Measurements from ENCODE around the gene DHRS11.

DNA sequence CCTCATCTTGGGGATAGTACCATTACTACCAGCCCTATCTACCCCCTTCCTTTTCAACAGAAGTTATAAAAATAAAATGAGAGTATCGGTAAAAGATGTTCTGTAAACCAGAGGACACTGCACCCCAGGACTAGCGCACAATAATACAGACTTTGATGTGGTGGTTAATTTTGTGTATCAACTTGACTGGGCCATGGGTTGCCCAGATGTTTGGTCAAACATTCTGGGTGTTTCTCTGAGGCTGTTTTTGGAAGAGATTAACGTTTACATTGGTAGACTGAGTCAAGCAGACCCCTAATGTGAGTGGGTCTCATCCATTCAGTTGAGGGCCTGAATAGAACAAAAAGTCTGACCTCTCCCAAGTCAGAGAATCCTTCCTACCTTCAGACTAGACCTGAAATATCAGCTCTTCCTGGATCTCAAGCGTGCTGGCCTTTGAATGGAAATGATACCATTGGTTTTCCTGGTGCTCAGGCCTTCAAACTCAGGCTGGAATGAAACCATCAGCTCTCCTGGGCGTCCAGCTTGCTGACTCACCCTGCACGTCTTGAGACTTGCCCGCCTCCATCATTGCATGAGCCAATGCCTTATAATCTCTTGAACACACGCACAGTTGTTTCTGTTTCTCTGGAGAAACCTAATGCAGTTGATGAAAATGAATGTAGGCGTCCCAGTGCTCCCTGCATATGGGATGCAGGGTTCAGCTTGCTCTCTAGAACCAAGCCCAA, 19.8 kb downstream of the DHRS11 start:
- TF ChIP-seq CREB1 (CRISPR knock-in tag; IDR thresholded peaks at IDR 0.05; ENCODE audit: low read depth) (no peak), POLR2AphosphoS5 (IDR thresholded peaks at IDR 0.05; ENCODE audit: low read depth) (no peak), EZH2phosphoT487 (IDR thresholded peaks at IDR 0.05; ENCODE audit: unreplicated experiment) (no peak), EZH2 (IDR thresholded peaks at IDR 0.05; ENCODE audit: low read depth, unreplicated experiment) (no peak), ZNF331 (CRISPR knock-in tag; IDR thresholded peaks at IDR 0.05; ENCODE audit: low read depth) (no peak), JUNB (IDR thresholded peaks at IDR 0.05; ENCODE audit: unreplicated experiment) (no peak)
- TF ChIP-seq, protein P1, sequence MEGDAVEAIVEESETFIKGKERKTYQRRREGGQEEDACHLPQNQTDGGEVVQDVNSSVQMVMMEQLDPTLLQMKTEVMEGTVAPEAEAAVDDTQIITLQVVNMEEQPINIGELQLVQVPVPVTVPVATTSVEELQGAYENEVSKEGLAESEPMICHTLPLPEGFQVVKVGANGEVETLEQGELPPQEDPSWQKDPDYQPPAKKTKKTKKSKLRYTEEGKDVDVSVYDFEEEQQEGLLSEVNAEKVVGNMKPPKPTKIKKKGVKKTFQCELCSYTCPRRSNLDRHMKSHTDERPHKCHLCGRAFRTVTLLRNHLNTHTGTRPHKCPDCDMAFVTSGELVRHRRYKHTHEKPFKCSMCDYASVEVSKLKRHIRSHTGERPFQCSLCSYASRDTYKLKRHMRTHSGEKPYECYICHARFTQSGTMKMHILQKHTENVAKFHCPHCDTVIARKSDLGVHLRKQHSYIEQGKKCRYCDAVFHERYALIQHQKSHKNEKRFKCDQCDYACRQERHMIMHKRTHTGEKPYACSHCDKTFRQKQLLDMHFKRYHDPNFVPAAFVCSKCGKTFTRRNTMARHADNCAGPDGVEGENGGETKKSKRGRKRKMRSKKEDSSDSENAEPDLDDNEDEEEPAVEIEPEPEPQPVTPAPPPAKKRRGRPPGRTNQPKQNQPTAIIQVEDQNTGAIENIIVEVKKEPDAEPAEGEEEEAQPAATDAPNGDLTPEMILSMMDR (conservative IDR thresholded peaks at IDR 0.05; ENCODE audit: low read depth in 2 of 2): no peak
- TF ChIP-seq, protein P2, sequence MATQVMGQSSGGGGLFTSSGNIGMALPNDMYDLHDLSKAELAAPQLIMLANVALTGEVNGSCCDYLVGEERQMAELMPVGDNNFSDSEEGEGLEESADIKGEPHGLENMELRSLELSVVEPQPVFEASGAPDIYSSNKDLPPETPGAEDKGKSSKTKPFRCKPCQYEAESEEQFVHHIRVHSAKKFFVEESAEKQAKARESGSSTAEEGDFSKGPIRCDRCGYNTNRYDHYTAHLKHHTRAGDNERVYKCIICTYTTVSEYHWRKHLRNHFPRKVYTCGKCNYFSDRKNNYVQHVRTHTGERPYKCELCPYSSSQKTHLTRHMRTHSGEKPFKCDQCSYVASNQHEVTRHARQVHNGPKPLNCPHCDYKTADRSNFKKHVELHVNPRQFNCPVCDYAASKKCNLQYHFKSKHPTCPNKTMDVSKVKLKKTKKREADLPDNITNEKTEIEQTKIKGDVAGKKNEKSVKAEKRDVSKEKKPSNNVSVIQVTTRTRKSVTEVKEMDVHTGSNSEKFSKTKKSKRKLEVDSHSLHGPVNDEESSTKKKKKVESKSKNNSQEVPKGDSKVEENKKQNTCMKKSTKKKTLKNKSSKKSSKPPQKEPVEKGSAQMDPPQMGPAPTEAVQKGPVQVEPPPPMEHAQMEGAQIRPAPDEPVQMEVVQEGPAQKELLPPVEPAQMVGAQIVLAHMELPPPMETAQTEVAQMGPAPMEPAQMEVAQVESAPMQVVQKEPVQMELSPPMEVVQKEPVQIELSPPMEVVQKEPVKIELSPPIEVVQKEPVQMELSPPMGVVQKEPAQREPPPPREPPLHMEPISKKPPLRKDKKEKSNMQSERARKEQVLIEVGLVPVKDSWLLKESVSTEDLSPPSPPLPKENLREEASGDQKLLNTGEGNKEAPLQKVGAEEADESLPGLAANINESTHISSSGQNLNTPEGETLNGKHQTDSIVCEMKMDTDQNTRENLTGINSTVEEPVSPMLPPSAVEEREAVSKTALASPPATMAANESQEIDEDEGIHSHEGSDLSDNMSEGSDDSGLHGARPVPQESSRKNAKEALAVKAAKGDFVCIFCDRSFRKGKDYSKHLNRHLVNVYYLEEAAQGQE (IDR thresholded peaks at IDR 0.05; ENCODE audit: unreplicated experiment): no peak
